Endometrial microvascular endothelial cells (primary cell): ENCODE measurements around the gene TOP3A. TPM values are rescaled to one million over a fixed set of nuclear protein-coding genes. Genes with fewer than 3 reads are reported as not detected.
"Not testable (repeated sequence)": the region's sequence is repeated elsewhere in the genome, so short reads cannot be mapped to it uniquely, and the experiment has no call there.

ENCODE experiments used
- in situ Hi-C: cut with HindIII; loops from 2 replicates; pipeline ENCODE4 v1.10.0; 2017; ENCODE audit warnings: low sequenced_read_pairs, low pct_unique_long_range_greater_than_20kb; ENCODE audit errors: inconsistent ontology term
- total RNA-seq: library from RNA; depleted of rRNA; stranded (reverse); fragments of >200 nt; gene quantifications from one replicate; pipeline ENCODE4 v1.2.3, GENCODE V29; 2015; ENCODE audit errors: inconsistent ontology term

TOP3A gene
- total RNA-seq: 55.3 TPM

DNA sequence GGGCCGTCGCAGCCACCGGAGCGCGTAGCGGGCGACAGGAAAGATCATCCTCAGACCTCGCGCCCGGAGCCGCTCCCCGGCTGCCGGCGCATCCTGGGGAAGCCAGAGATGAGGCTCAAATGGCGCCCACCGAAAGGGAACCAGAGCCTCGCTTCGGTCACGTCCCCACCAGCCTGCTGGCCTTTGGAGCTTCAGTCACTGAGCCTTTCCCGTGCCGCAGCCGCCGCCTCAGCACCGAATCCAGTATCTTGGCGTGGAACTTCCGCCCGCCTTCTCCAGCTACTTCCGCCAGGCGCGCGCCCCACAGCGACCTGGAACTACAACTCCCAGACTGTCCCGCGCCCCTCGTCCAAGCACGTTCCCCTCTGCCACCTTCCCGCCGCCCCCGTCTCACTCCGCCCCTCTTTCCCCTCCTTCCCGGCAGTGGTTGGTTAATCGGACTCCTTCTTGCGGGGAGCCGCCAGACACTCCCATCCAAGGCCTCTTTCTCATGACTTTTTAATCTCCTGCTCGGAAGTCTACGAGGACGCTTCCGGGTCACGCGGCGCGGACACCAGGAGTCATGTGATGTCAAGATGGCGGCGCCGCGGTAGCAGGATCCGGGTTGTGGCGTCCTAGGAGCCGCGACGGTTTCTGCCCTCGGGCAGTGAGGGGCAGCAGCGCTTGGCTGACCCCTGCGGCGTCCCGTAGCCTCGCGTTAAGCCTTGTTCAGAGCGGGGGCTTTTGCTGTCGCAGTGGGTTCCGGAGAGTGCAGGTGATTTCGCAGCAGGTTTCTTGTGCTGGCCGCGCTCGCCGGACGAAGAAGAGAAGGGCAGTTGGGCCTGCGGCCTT lies at the start of gene TOP3A, which contains the start of gene SMCR8:
TOP3A (minus strand) TSS at position 264 of the 831 bp plus-strand sequence; CDS start at position 48, 216 bp downstream.
SMCR8 (plus strand) TSS at position 563 of the 831 bp plus-strand sequence. CDS start 497 bp downstream, outside the sequence.
- in situ Hi-C loops: no loop called here

GRCh38 chr17:18364166-18364565 lies 49.4 kb upstream of the TOP3A start:
- in situ Hi-C loops: no loop called here

- in situ Hi-C loops: no loop called here
Observed at GRCh38 chr17:18363101-18364049, 48.6 kb upstream of the TOP3A start, which contains the start of gene SHMT1. TSS of gene SHMT1 (minus strand) at chr17:18363550. CDS start at chr17:18355981, 7,569 bp downstream.

DNA sequence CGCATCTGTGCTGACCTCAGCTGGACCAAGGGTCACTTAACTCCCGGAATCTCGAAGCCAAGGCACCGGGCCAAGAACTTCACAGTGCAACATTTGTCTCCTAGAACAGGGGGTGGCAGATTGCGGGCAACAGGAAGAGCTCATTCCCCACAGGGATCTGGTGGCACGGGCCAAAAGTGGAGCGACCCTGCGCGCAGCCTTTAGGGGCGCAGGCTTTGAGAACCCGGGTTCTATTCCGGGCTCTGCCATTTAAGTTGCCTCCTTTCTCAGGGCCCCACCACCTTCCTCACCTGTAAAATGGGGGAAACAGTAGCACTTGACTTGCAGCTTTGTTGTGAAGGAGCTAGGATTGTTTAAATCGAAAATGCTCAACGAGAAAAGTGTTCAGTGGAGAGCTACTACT lies 47.9 kb upstream of the TOP3A start:
- in situ Hi-C loops: no loop called here

DNA sequence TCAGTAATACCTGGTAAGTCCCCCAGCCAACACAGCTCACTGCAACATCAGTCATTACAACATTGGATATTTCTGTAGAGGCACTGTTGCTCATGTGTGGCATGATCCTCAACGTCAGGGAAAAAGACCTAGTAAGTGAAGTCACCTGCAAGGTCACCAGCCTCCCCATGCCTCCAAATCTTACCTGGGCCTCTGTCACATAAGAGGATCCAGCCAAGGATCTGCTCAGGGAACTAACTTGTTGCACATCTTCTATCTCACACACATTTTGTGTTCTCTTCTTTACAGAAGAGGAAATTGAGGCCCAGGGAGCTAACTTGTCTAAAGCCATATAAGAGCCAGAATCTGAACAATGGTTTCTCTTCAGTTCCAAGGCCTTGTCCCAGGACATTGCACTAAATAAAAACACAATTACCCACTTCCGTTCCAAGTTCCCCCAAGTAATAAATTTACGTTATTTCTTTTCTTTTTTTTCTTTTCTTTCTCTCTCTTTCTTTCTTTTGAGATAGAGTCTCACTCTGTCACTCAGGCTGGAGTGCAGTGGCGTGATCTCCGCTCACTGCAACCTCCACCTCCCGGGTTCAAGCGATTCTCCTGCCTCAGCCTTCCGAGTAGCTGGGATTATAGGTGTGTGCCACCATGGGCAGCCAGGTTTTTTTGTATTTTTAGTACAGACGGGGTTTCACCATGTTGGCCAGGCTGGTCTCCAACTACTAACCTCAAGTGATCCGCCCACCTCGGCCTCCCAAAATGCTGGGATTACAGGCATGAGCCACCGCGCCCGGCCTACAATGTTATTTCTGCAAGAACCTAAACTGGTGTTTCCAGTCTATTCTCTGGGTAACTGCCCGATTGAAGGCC lies 47.3 kb upstream of the TOP3A start:
- in situ Hi-C loops: no loop called here

DNA sequence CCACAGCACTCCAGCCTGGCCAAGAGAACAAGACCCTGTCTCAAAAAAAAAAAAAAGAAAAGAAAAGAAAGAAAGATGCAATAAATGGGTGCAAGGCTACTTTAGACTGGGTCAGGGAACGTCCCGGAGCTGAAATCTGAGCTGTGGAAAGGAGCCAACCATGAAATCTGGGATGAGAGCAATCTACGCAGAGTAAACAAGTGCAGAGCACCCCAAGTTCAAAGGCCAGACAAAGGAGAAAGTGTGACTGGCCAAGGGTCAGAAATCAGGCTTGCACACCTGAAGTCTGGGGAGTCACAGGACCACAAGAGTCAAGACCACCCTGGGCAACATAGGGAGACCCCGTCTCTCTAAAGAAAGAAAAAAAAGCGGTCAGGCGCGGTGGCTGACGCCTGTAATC lies 45.7 kb upstream of the TOP3A start:
- in situ Hi-C loops: no loop called here

DNA sequence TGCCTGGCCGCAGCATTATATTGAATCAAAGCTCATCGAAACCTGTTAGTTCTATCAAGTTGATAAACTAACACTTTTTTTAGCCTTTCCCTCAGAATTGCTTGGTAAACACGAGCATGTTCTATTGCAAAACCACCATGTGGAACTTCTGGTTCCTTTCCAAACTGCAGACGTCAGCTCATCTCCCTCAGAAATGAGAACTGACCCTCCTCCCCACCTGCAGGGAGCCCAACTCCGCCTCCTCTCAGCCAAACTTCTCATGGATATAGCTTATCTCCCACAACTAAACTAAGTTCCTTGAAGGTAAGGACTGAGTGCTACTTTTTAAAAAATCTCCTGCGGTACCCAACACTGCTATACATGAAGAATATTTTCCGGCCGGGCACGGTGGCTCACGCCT lies 41.8 kb upstream of the TOP3A start:
- in situ Hi-C loops: no loop called here

DNA sequence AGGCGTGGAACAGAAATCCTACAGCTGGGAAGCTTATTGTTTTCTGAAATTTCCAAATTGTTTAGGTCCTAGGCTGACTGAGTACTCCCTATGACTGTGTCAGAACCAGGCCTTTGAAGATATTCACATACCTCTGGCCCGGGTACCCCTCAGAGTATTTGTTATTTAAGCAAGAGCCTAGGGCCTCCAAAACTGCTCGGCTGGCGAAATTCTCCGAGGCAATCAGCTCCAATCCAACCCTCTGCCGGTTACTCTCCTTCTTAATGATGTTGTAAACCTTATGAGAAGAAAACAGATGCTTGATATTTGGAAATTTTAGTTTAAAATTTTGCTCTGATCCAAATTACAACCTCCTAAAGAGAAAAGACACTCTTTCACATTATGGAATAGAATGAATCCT lies 38.7 kb upstream of the TOP3A start:
- in situ Hi-C loops: no loop called here

GRCh38 chr17:18344021-18344420 lies 29.2 kb upstream of the TOP3A start:
- in situ Hi-C loops: no loop called here

DNA sequence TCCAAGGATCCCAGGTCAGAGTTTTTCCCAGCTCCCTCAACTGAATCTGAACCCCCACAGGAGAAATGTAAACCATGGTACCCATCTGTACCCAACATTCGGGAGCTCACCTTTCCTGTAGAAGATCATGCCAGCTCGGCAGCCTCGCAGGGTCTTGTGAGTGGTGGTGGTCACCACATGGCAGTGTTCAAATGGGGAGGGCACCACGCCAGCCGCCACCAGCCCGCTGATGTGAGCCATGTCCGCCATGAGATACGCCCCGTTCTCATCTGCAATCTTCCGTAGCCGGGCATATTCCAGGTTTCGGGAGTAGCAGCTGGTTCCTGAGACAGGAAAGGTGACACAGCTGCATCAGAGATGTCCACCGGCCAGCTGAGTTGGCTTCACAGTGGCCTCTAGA lies 25.1 kb upstream of the TOP3A start:
- in situ Hi-C loops: no loop called here

GRCh38 chr17:18338158-18338557 lies 23.4 kb upstream of the TOP3A start:
- in situ Hi-C loops: not testable (repeated sequence)

DNA sequence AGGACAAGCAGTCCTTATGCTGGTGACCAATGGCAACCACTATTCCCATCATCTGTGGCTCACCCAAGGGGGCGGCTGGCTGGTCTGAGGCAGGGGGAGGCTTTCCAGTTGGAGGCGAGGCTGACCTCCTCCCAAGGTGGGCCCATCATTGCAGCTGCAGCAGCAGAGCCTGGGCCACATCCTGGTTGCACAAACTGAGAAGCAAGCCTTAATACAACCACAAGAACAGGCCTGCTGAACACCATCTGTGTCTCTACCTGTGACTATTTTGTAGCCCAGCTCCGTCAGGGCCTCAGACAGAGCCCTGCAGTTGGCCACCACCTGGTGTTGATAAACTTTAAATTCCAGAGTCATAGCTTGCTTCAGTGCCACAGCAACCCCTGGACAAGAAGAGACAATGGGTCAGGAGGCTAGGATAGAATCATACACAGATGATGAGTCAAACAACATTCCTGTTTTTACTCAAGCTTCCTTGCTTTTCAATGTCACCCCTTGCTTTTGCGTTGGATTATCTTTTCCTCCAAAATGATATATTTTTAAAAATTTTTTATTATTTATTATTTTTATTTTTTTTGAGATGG lies 18.2 kb upstream of the TOP3A start:
- in situ Hi-C loops: no loop called here

DNA sequence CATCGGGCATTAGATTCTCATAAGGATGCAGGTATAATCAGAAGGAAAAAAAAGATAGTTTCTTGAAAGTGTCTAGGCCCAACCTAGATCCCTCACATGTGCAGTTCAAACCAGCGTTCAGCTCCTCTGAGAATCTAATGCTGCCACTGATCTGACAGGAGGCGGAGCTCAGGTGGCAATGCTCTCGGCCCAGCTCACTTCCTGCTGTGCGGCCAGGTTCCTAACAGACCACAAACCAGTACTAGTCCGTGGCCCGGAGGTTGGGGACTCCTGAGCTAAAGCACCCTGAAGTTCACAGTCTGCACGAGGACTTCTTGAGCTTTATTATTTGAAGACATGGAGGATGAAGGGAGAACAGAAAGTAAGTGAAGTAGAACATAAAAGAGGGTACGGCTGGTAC lies 17.1 kb upstream of the TOP3A start:
- in situ Hi-C loops: no loop called here

- in situ Hi-C loops: no loop called here
Observed at GRCh38 chr17:18328643-18329204, 13.9 kb upstream of the TOP3A start.

DNA sequence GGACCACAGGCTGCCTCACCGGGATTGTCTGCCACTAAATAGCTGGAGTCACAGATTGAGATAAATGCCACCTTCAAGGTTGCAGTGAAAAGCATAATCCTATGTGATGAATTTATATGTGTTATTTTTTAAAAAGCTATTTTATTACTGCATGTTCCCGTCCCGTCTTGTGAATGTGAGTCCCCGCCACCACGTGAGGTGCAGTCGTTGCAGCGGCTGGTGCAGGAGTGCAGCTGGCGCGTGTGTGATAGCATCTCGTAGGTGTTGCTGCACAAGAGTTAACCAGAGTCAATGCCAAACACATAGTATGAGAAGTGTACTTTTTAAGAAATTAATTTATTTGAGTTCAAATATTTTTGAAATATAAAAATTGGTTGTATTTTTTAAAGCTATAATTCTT lies 12.8 kb upstream of the TOP3A start:
- in situ Hi-C loops: no loop called here

DNA sequence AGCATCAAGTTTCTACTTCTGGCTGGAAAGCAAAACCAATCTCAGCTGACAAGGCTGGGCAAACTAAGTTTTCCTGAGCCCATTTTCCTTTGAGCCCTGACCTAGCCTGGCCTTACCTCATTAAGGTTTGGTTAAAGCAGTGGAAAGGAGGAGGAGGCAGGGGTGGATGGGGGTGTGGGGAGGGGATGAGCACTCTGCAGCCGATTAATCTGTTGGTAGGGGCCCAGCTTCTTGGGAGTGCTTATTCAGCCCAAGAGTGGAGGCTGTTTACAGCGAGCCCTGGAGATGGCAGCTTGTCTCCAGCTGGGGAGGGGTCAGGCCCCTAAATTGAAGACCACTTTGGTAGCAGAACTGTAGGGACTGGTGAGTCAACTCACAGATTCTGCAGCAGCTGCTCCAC lies 12.3 kb upstream of the TOP3A start:
- in situ Hi-C loops: no loop called here

DNA sequence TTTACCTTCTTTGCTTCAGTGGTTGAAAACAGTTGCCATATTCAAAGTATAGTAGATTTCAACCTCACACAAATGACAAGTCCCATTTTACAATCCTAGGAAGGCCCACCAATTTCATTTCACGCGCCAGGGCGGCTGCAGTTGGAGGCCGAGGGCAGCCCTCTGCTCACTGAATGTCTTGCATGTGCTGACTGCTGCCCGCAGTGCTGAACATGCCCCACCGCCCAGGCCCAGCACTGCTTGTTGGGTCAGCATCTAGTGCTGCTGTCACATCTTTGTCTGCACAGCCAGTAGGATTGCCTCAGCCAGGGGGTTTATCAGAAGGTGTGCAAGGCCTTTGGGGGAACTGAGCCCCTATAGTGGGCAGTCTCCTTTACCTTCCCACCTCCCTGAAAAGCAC lies 11.8 kb upstream of the TOP3A start:
- in situ Hi-C loops: no loop called here

- in situ Hi-C loops: no loop called here
Observed at GRCh38 chr17:18326039-18326438, 11.2 kb upstream of the TOP3A start.
